Measurements from ENCODE around the gene CD2BP2. TPM values are rescaled to one million over a fixed set of nuclear protein-coding genes. Genes with fewer than 3 reads are reported as not detected.

Gene CD2BP2
- total and polyA plus RNA-seq, 2 of the 13 experiments (the other 11 are each of a cell fraction or from before 2014, with no cell fraction given): 24.9 to 54.6 TPM

DNA sequence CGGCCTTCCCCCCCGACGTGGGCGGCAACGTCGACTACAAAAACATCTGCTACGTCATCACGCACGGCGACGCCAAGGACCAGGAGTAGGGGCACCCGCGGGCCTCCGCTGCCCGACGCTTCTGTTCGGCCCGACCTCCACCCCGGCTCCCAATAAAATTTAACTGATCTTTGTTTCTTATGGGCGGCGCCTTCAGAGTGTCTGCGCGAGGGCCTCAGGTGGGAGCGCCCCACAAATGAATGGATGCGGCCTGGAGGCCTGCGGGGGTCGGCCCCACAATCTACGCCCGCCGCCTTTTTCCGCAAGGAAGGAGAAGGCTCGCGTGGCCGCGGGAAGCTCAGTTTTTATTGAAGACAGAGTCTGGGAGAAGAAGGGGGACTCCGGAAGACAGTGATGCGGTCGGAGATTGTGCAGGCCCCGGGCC lies 22.7 kb upstream of the CD2BP2 start (continued):
- TF ChIP-seq, protein P1, sequence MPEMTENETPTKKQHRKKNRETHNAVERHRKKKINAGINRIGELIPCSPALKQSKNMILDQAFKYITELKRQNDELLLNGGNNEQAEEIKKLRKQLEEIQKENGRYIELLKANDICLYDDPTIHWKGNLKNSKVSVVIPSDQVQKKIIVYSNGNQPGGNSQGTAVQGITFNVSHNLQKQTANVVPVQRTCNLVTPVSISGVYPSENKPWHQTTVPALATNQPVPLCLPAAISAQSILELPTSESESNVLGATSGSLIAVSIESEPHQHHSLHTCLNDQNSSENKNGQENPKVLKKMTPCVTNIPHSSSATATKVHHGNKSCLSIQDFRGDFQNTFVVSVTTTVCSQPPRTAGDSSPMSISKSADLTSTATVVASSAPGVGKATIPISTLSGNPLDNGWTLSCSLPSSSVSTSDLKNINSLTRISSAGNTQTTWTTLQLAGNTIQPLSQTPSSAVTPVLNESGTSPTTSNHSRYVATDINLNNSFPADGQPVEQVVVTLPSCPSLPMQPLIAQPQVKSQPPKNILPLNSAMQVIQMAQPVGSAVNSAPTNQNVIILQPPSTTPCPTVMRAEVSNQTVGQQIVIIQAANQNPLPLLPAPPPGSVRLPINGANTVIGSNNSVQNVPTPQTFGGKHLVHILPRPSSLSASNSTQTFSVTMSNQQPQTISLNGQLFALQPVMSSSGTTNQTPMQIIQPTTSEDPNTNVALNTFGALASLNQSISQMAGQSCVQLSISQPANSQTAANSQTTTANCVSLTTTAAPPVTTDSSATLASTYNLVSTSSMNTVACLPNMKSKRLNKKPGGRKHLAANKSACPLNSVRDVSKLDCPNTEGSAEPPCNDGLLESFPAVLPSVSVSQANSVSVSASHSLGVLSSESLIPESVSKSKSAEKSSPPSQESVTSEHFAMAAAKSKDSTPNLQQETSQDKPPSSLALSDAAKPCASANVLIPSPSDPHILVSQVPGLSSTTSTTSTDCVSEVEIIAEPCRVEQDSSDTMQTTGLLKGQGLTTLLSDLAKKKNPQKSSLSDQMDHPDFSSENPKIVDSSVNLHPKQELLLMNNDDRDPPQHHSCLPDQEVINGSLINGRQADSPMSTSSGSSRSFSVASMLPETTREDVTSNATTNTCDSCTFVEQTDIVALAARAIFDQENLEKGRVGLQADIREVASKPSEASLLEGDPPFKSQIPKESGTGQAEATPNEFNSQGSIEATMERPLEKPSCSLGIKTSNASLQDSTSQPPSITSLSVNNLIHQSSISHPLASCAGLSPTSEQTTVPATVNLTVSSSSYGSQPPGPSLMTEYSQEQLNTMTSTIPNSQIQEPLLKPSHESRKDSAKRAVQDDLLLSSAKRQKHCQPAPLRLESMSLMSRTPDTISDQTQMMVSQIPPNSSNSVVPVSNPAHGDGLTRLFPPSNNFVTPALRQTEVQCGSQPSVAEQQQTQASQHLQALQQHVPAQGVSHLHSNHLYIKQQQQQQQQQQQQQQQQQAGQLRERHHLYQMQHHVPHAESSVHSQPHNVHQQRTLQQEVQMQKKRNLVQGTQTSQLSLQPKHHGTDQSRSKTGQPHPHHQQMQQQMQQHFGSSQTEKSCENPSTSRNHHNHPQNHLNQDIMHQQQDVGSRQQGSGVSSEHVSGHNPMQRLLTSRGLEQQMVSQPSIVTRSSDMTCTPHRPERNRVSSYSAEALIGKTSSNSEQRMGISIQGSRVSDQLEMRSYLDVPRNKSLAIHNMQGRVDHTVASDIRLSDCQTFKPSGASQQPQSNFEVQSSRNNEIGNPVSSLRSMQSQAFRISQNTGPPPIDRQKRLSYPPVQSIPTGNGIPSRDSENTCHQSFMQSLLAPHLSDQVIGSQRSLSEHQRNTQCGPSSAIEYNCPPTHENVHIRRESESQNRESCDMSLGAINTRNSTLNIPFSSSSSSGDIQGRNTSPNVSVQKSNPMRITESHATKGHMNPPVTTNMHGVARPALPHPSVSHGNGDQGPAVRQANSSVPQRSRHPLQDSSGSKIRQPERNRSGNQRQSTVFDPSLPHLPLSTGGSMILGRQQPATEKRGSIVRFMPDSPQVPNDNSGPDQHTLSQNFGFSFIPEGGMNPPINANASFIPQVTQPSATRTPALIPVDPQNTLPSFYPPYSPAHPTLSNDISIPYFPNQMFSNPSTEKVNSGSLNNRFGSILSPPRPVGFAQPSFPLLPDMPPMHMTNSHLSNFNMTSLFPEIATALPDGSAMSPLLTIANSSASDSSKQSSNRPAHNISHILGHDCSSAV (CRISPR knock-in tag; IDR thresholded peaks at IDR 0.05; ENCODE audit: borderline replicate concordance): no peak
- peak; percentile 36 for TF ChIP-seq MED8 (CRISPR knock-in tag; IDR thresholded peaks at IDR 0.05; ENCODE audit: insufficient replicate concordance)
- TF ChIP-seq, protein P2, sequence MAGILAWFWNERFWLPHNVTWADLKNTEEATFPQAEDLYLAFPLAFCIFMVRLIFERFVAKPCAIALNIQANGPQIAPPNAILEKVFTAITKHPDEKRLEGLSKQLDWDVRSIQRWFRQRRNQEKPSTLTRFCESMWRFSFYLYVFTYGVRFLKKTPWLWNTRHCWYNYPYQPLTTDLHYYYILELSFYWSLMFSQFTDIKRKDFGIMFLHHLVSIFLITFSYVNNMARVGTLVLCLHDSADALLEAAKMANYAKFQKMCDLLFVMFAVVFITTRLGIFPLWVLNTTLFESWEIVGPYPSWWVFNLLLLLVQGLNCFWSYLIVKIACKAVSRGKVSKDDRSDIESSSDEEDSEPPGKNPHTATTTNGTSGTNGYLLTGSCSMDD (CRISPR knock-in tag; IDR thresholded peaks at IDR 0.05): no peak
- TF ChIP-seq HNRNPK (IDR thresholded peaks at IDR 0.05; ENCODE audit: low read depth, low read length, poor library complexity, severe bottlenecking): no peak
- no peak for TF ChIP-seq NR3C1 (CRISPR knock-in tag; IDR thresholded peaks at IDR 0.05)
- TF ChIP-seq NFATC3 (CRISPR knock-in tag; IDR thresholded peaks at IDR 0.05): 0 out of 2 replicates have a peak, but pooled peaks have one; percentile 26
- TF ChIP-seq, protein P3, sequence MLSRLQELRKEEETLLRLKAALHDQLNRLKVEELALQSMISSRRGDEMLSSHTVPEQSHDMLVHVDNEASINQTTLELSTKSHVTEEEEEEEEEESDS (CRISPR knock-in tag; IDR thresholded peaks at IDR 0.05; ENCODE audit: borderline replicate concordance): no peak
- TF ChIP-seq, protein P4, sequence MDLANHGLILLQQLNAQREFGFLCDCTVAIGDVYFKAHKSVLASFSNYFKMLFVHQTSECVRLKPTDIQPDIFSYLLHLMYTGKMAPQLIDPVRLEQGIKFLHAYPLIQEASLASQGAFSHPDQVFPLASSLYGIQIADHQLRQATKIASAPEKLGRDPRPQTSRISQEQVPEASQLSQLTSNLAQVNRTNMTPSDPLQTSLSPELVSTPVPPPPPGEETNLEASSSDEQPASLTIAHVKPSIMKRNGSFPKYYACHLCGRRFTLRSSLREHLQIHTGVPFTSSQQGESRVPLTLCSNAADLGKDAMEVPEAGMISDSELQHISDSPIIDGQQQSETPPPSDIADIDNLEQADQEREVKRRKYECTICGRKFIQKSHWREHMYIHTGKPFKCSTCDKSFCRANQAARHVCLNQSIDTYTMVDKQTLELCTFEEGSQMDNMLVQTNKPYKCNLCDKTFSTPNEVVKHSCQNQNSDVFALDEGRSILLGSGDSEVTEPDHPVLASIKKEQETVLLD (CRISPR knock-in tag; IDR thresholded peaks at IDR 0.05; ENCODE audit: low read depth): 0 out of 2 replicates have a peak, but pooled peaks have one; percentile 53
- TF ChIP-seq, protein P5, sequence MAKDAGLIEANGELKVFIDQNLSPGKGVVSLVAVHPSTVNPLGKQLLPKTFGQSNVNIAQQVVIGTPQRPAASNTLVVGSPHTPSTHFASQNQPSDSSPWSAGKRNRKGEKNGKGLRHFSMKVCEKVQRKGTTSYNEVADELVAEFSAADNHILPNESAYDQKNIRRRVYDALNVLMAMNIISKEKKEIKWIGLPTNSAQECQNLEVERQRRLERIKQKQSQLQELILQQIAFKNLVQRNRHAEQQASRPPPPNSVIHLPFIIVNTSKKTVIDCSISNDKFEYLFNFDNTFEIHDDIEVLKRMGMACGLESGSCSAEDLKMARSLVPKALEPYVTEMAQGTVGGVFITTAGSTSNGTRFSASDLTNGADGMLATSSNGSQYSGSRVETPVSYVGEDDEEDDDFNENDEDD (CRISPR knock-in tag; IDR thresholded peaks at IDR 0.05; ENCODE audit: borderline replicate concordance): peak; percentile 34; the same call in 1 of the 2 replicates
- TF ChIP-seq, protein P6, sequence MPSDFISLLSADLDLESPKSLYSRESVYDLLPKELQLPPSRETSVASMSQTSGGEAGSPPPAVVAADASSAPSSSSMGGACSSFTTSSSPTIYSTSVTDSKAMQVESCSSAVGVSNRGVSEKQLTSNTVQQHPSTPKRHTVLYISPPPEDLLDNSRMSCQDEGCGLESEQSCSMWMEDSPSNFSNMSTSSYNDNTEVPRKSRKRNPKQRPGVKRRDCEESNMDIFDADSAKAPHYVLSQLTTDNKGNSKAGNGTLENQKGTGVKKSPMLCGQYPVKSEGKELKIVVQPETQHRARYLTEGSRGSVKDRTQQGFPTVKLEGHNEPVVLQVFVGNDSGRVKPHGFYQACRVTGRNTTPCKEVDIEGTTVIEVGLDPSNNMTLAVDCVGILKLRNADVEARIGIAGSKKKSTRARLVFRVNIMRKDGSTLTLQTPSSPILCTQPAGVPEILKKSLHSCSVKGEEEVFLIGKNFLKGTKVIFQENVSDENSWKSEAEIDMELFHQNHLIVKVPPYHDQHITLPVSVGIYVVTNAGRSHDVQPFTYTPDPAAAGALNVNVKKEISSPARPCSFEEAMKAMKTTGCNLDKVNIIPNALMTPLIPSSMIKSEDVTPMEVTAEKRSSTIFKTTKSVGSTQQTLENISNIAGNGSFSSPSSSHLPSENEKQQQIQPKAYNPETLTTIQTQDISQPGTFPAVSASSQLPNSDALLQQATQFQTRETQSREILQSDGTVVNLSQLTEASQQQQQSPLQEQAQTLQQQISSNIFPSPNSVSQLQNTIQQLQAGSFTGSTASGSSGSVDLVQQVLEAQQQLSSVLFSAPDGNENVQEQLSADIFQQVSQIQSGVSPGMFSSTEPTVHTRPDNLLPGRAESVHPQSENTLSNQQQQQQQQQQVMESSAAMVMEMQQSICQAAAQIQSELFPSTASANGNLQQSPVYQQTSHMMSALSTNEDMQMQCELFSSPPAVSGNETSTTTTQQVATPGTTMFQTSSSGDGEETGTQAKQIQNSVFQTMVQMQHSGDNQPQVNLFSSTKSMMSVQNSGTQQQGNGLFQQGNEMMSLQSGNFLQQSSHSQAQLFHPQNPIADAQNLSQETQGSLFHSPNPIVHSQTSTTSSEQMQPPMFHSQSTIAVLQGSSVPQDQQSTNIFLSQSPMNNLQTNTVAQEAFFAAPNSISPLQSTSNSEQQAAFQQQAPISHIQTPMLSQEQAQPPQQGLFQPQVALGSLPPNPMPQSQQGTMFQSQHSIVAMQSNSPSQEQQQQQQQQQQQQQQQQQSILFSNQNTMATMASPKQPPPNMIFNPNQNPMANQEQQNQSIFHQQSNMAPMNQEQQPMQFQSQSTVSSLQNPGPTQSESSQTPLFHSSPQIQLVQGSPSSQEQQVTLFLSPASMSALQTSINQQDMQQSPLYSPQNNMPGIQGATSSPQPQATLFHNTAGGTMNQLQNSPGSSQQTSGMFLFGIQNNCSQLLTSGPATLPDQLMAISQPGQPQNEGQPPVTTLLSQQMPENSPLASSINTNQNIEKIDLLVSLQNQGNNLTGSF (CRISPR knock-in tag; IDR thresholded peaks at IDR 0.05): no peak
- no peak for TF ChIP-seq ZSCAN12 (CRISPR knock-in tag; IDR thresholded peaks at IDR 0.05)
